Type B pancreatic cell (in vitro differentiated cells): ENCODE data around the gene SIRT6. TPM values are rescaled to one million over a fixed set of nuclear protein-coding genes. Genes with fewer than 3 reads are reported as not detected.

ENCODE experiments used
- DNase-seq: peaks from one replicate; pipeline ENCODE4 v3.0.0; 2021; ENCODE audit warnings: mixed read lengths; ENCODE audit not compliant: unreplicated experiment; ENCODE audit errors: extremely low spot score
- H3K27ac Mint-ChIP-seq: 2 replicates; pipeline ENCODE4 v1.8.0; 2021; ENCODE audit warnings: mild to moderate bottlenecking, mixed read lengths
- H3K27me3 Mint-ChIP-seq: 2 replicates; pipeline ENCODE4 v1.8.0; 2021; ENCODE audit warnings: mixed read lengths
- H3K36me3 Mint-ChIP-seq: 2 replicates; pipeline ENCODE4 v1.8.0; 2021; ENCODE audit warnings: mixed read lengths
- H3K4me1 Mint-ChIP-seq: one replicate; pipeline ENCODE4 v1.8.0; 2021; ENCODE audit warnings: mixed read lengths; ENCODE audit not compliant: unreplicated experiment
- H3K4me3 Mint-ChIP-seq: 2 replicates; pipeline ENCODE4 v1.8.0; 2021; ENCODE audit warnings: mild to moderate bottlenecking, mixed read lengths
- H3K9me3 Mint-ChIP-seq: 2 replicates; pipeline ENCODE4 v1.8.0; 2021; ENCODE audit warnings: mixed read lengths
- CTCF ChIP-seq: fragments of 200-600 bp; sonication (generic); conservative IDR thresholded peaks from 2 replicates; pipeline ENCODE4 v1.5.0; 2021; ENCODE audit warnings: antibody characterized with exemption, mild to moderate bottlenecking
- total RNA-seq: library from RNA; stranded (reverse); gene quantifications from 2 replicates; pipeline ENCODE4 v1.2.1, GENCODE V29; 2021; ENCODE audit warnings: low replicate concordance

SIRT6 gene
- total RNA-seq, 1 donor from 2014 or later: 29.2 TPM

- no peak overlapping the region for H3K27ac Mint-ChIP-seq
- H3K9me3 Mint-ChIP-seq: no peaks in the 10 kb centered on the region
- no peaks in the 10 kb centered on the region for H3K4me1 Mint-ChIP-seq
- H3K36me3 Mint-ChIP-seq: no peaks in the 10 kb centered on the region
- TF ChIP-seq CTCF: no peak
- peaks cover 15% of the 10 kb centered on the region for H3K27me3 Mint-ChIP-seq
- no peak overlapping the region for H3K4me3 Mint-ChIP-seq
- no peak for DNase-seq
Observed at GRCh38 chr19:4174895-4175668, 7.3 kb downstream of the SIRT6 start.

- Mint-ChIP-seq H3K4me1 (no peaks in the 10 kb centered on the region), H3K4me3 (no peak overlapping the region), H3K9me3 (no peaks in the 10 kb centered on the region), H3K36me3 (no peaks in the 10 kb centered on the region), H3K27ac (no peak overlapping the region), H3K27me3 (peaks cover 18% of the 10 kb centered on the region)
- no peak for TF ChIP-seq CTCF
- no peak for DNase-seq
Observed at GRCh38 chr19:4174213-4174894, 8.0 kb downstream of the SIRT6 start.

- H3K4me3 Mint-ChIP-seq: no peak overlapping the region
- H3K27ac Mint-ChIP-seq: no peak overlapping the region
- no peaks in the 10 kb centered on the region for H3K36me3 Mint-ChIP-seq
- no peak for DNase-seq
- no peak for TF ChIP-seq CTCF
- H3K27me3 Mint-ChIP-seq: peaks cover 23% of the 10 kb centered on the region
- no peaks in the 10 kb centered on the region for H3K4me1 Mint-ChIP-seq
- no peaks in the 10 kb centered on the region for H3K9me3 Mint-ChIP-seq
Observed at GRCh38 chr19:4173479-4174212, 8.7 kb downstream of the SIRT6 start.

- no peak overlapping the region for H3K27ac Mint-ChIP-seq
- H3K27me3 Mint-ChIP-seq: peaks cover 29% of the 10 kb centered on the region
- no peaks in the 10 kb centered on the region for H3K4me1 Mint-ChIP-seq
- H3K36me3 Mint-ChIP-seq: no peaks in the 10 kb centered on the region
- TF ChIP-seq CTCF: no peak
- no peak overlapping the region for H3K4me3 Mint-ChIP-seq
- peak; percentile 83 for DNase-seq
- no peaks in the 10 kb centered on the region for H3K9me3 Mint-ChIP-seq
Observed at GRCh38 chr19:4172861-4173473, 9.4 kb downstream of the SIRT6 start.

- Mint-ChIP-seq H3K27me3 (peaks cover 32% of the 10 kb centered on the region), H3K4me3 (no peak overlapping the region), H3K36me3 (no peaks in the 10 kb centered on the region), H3K4me1 (no peaks in the 10 kb centered on the region), H3K27ac (no peak overlapping the region), H3K9me3 (no peaks in the 10 kb centered on the region)
- no peak for DNase-seq
- no peak for TF ChIP-seq CTCF
Observed at GRCh38 chr19:4171676-4172075, 10.7 kb downstream of the SIRT6 start.
